Measurements from ENCODE around the gene TMEM120B. TPM values are rescaled to one million over a fixed set of nuclear protein-coding genes. Genes with fewer than 3 reads are reported as not detected.
"Not testable (repeated sequence)": the region's sequence is repeated elsewhere in the genome, so short reads cannot be mapped to it uniquely, and the experiment has no call there.

TMEM120B gene
- 7.2 TPM for total RNA-seq

- peak; percentile 51 for DNase-seq
Measured at GRCh38 chr12:121712461-121713256, at the start of gene TMEM120B. TMEM120B (plus strand) TSS chr12:121712752; CDS start chr12:121712896, 144 bp downstream.

GRCh38 chr12:121663610-121663929 lies 49.0 kb upstream of the TMEM120B start:
- no peak for DNase-seq

GRCh38 chr12:121666829-121667228 lies 45.7 kb upstream of the TMEM120B start:
- DNase-seq = not testable (repeated sequence)

- peak; percentile 28 for DNase-seq
Measured at GRCh38 chr12:121668750-121669520, 43.6 kb upstream of the TMEM120B start.

GRCh38 chr12:121669521-121669900 lies 43.0 kb upstream of the TMEM120B start, which contains the start of gene MORN3:
MORN3 (minus strand) TSS chr12:121669654; CDS start chr12:121669483, 171 bp downstream.
- no peak for DNase-seq

GRCh38 chr12:121673013-121673511 lies 39.5 kb upstream of the TMEM120B start:
- peak; percentile 13 for DNase-seq

- no peak for DNase-seq
Measured at GRCh38 chr12:121676190-121676589, 36.4 kb upstream of the TMEM120B start.

GRCh38 chr12:121678305-121678704 lies 34.2 kb upstream of the TMEM120B start:
- no peak for DNase-seq

- no peak for DNase-seq
Measured at GRCh38 chr12:121678716-121679300, 33.7 kb upstream of the TMEM120B start.

- not testable (repeated sequence) for DNase-seq
Measured at GRCh38 chr12:121679661-121680197, 32.8 kb upstream of the TMEM120B start.

- no peak for DNase-seq
Measured at GRCh38 chr12:121688966-121689365, 23.6 kb upstream of the TMEM120B start.

GRCh38 chr12:121689430-121689829 lies 23.1 kb upstream of the TMEM120B start:
- no peak for DNase-seq

GRCh38 chr12:121692744-121693143 lies 19.8 kb upstream of the TMEM120B start:
- not testable (repeated sequence) for DNase-seq

GRCh38 chr12:121693155-121693687 lies 19.3 kb upstream of the TMEM120B start:
- DNase-seq = no peak

GRCh38 chr12:121697093-121697698 lies 15.4 kb upstream of the TMEM120B start:
- peak; percentile 23 for DNase-seq

- DNase-seq = not testable (repeated sequence)
Measured at GRCh38 chr12:121697861-121698260, 14.7 kb upstream of the TMEM120B start.

GRCh38 chr12:121701667-121702277 lies 10.8 kb upstream of the TMEM120B start:
- no peak for DNase-seq

GRCh38 chr12:121702944-121703343 lies 9.6 kb upstream of the TMEM120B start:
- no peak for DNase-seq

GRCh38 chr12:121705514-121705913 lies 7.0 kb upstream of the TMEM120B start:
- DNase-seq = no peak

GRCh38 chr12:121708313-121709063 lies 4.1 kb upstream of the TMEM120B start:
- no peak for DNase-seq

- DNase-seq = not testable (repeated sequence)
Measured at GRCh38 chr12:121709064-121709424, 3.5 kb upstream of the TMEM120B start.
